Measurements from ENCODE around the gene SLC27A2.
A peak's percentile ranks its signal among the peaks of the same experiment; 100 is the strongest.
"Not testable (repeated sequence)": the region's sequence is repeated elsewhere in the genome, so short reads cannot be mapped to it uniquely, and the experiment has no call there.

Gene SLC27A2

GRCh38 chr15:50163719-50164410 is 18.1 kb upstream of the SLC27A2 start:
- no peak for TF ChIP-seq CTCF (conservative IDR thresholded peaks at IDR 0.05; ENCODE audit: low read length)
- DNase-seq (ENCODE audit: low read depth): no peak
- no peak overlapping the region for H3K4me3 ChIP-seq (ENCODE audit: low read length)

DNA sequence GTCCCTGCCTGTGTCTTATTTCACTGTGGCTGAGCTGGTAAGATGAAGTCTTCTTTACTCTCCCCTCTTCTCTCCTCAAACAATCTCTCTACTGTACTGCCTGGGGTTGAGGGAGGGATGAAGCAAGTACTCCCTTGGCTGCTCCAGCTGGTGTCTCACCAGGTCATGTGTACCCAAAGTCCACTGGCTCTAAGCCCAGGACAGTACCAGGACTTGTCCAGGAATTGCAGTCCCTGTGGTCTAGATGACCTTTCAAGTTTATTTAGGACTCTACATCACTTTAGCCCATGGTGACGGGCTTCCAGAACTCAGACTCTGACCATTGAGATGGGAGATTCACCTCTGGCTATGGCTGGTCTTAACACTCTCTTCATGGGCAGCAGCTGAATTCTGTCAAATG is 17.5 kb upstream of the SLC27A2 start:
- no peak for TF ChIP-seq CTCF (conservative IDR thresholded peaks at IDR 0.05; ENCODE audit: low read length)
- peak; percentile 35 for DNase-seq (ENCODE audit: low read depth)
- no peak overlapping the region for H3K4me3 ChIP-seq (ENCODE audit: low read length)

GRCh38 chr15:50166216-50166615 is 15.8 kb upstream of the SLC27A2 start:
- no peak overlapping the region for H3K4me3 ChIP-seq (ENCODE audit: low read length)
- peak; percentile 64 for DNase-seq (ENCODE audit: low read depth)
- TF ChIP-seq CTCF (conservative IDR thresholded peaks at IDR 0.05; ENCODE audit: low read length): 0 out of 2 replicates have a peak, but pooled peaks have one; percentile 6

DNA sequence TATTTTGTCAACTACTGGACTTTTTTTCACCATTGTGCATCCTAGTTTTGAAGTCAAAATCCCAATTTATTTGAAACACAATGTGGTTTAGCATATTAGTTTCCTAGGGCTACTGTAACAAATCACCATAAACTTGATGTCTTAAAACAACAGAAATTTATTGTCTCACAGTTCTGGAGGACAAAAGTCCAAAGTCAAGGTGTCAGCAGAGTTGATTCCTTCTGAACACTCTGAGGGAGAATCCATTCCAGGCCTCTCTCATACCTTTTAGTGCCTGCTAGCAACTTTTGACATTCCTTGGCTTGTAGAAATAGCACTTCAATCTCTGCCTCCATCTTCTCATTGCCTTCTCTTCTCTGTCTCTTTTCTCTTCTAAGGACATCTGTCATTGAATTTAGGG is 14.9 kb upstream of the SLC27A2 start:
- TF ChIP-seq CTCF (conservative IDR thresholded peaks at IDR 0.05; ENCODE audit: low read length): no peak
- no peak overlapping the region for H3K4me3 ChIP-seq (ENCODE audit: low read length)

GRCh38 chr15:50168379-50168778 is 13.6 kb upstream of the SLC27A2 start:
- DNase-seq (ENCODE audit: low read depth): no peak
- H3K4me3 ChIP-seq (ENCODE audit: low read length): no peak overlapping the region
- no peak for TF ChIP-seq CTCF (conservative IDR thresholded peaks at IDR 0.05; ENCODE audit: low read length)

More for the DNA sequence above, 14.9 kb upstream of the SLC27A2 start:
- no peak for DNase-seq (ENCODE audit: low read depth)

DNA sequence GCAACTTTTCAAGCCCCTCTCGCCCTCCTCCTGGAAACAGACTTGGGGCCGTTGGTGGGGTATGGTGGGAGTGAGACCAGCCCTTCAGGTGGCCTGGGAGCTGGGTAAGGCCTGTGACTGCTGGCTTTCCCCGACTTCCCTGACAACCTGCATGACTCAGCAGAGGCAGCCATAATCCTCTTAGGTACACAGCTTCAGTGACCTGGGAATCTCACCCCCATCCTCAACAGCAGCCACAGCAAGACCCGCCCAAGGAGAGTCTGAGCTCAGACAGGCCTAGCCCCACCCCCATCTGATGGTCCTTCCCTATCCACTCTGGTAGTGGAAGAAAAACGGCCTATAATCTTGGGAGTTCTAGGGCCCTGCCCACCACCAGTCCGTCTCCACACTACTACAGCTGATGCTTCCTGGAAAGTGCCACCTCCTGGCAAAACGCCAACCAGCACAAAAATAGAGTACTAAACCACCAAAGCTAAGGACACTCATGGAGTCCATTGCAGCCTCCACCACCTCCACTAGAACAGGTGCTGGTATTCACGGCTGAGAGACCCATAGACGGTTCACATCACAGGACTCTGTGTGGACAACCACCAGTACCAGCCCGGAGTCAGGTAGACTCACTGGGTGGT is 13.1 kb upstream of the SLC27A2 start:
- TF ChIP-seq CTCF (conservative IDR thresholded peaks at IDR 0.05; ENCODE audit: low read length): no peak
- DNase-seq (ENCODE audit: low read depth): no peak
- no peak overlapping the region for H3K4me3 ChIP-seq (ENCODE audit: low read length)

DNA sequence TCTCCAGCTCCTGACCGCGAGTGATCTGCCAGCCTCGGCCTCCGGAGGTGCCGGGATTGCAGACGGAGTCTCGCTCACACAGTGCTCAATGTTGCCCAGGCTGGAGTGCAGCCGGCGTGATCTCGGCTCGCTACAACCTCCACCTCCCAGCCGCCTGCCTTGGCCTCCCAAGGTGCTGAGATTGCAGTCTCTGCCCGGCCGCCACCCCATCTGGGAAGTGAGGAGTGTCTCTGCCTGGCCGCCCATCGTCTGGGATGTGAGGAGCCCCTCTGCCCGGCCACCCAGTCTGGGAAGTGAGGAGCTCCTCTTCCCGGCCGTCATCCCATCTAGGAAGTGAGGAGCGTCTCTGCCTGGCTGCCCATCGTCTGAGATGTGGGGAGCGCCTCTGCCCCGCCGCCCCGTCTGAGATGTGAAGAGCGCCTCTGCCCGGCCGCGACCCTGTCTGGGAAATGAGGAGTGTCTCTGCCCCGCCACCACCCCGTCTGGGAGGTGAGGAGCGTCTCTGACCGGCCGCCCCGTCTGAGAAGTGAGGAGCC is 9.6 kb upstream of the SLC27A2 start:
- H3K4me3 ChIP-seq (ENCODE audit: low read length); DNase-seq (ENCODE audit: low read depth): not testable (repeated sequence)
